HepG2 (cell line): ENCODE data around the gene PRR36. TPM values are rescaled to one million over a fixed set of nuclear protein-coding genes. Genes with fewer than 3 reads are reported as not detected.

Source experiments
- CBX1 ChIP-seq: IDR thresholded peaks from one replicate; pipeline ENCODE4 v1.6.1; 2016; ENCODE audit warnings: antibody characterized with exemption, low read depth
- HIVEP1 ChIP-seq: sonication (generic); formaldehyde crosslinking; IDR thresholded peaks from 2 replicates; pipeline ENCODE4 v1.4.0; 2020; ENCODE audit warnings: mild to moderate bottlenecking, missing genetic modification reagents
- HNF4G ChIP-seq, 2 experiments: sonication (generic) in 1 of 2; formaldehyde crosslinking in 1 of 2; IDR thresholded peaks; 2 replicates each; pipeline versions ENCODE4 v1.4.0 to v1.6.1; 2011 to 2020; ENCODE audit warnings: borderline replicate concordance in 2 of 2, low read depth in 2 of 2, mild to moderate bottlenecking in 2 of 2, low read length in 1 of 2, missing genetic modification reagents in 1 of 2, moderate library complexity in 1 of 2
- KAT2B ChIP-seq: fragments of 150-350 bp; IDR thresholded peaks from 2 replicates; pipeline ENCODE4 v1.6.1; 2014; ENCODE audit warnings: low read depth, low read length, borderline replicate concordance
- KLF9 ChIP-seq: IDR thresholded peaks from 2 replicates; pipeline ENCODE4 v1.6.1; 2016; ENCODE audit warnings: low read depth
- MEIS1 ChIP-seq: sonication (generic); formaldehyde crosslinking; IDR thresholded peaks from 2 replicates; pipeline ENCODE4 v1.9.0; 2021; ENCODE audit warnings: mild to moderate bottlenecking, missing genetic modification reagents, moderate library complexity, borderline replicate concordance
- MYC ChIP-seq: sonication (generic); formaldehyde crosslinking; IDR thresholded peaks from 2 replicates; pipeline ENCODE4 v1.9.0; 2021; ENCODE audit warnings: missing genetic modification reagents, borderline replicate concordance
- NR2C2 ChIP-seq: sonication (generic); formaldehyde crosslinking; IDR thresholded peaks from 2 replicates; pipeline ENCODE4 v1.4.0; 2020; ENCODE audit warnings: missing genetic modification reagents, mild to moderate bottlenecking, moderate library complexity, borderline replicate concordance
- RXRB ChIP-seq: IDR thresholded peaks from 2 replicates; pipeline ENCODE4 v1.6.1; 2016; ENCODE audit warnings: borderline replicate concordance, missing genetic modification reagents, missing compliant biosample characterization
- SRY ChIP-seq: sonication (generic); formaldehyde crosslinking; IDR thresholded peaks from 2 replicates; pipeline ENCODE4 v1.8.0; 2022; ENCODE audit warnings: mild to moderate bottlenecking, missing genetic modification reagents
- TGIF2 ChIP-seq: IDR thresholded peaks from 2 replicates; pipeline ENCODE4 v1.6.1; 2016; ENCODE audit warnings: control low read depth, missing compliant biosample characterization
- YEATS4 ChIP-seq: sonication (generic); formaldehyde crosslinking; IDR thresholded peaks from 2 replicates; pipeline ENCODE4 v1.4.0; 2020; ENCODE audit warnings: missing genetic modification reagents, borderline replicate concordance
- ZKSCAN8 ChIP-seq: IDR thresholded peaks from 2 replicates; pipeline ENCODE4 v1.6.1; 2016; ENCODE audit warnings: borderline replicate concordance, missing genetic modification reagents, missing compliant biosample characterization
- ZNF619 ChIP-seq: sonication (generic); formaldehyde crosslinking; IDR thresholded peaks from 2 replicates; pipeline ENCODE4 v1.4.0; 2020; ENCODE audit warnings: mild to moderate bottlenecking, missing genetic modification reagents
- polyA plus RNA-seq, 8 experiments: library from polyadenylated mRNA; depleted of rRNA in 3 of 8; stranded (reverse) in 7 of 8; unstranded in 1 of 8; fragments of >200 nt; fragmentation: Illumina TruSeq in 4 of 8; extraction: Trizol in 4 of 8; gene quantifications; 2 replicates each; pipeline versions ENCODE4 v1.2.1 to v1.2.3, GENCODE V29; 2011 to 2016; ENCODE audit warnings: low read depth in 4 of 8, missing spikeins in 1 of 8, mixed read lengths in 1 of 8; ENCODE audit not compliant: insufficient read depth in 1 of 8
- total RNA-seq, 5 experiments: library from RNA; depleted of rRNA; stranded (reverse); fragments of >200 nt; fragmentation: Illumina TruSeq; extraction: Trizol; gene quantifications; 2 replicates each; pipeline ENCODE4 v1.2.3, GENCODE V29; 2016; ENCODE audit warnings: low read depth in 1 of 5
- TF ChIP-seq, protein P1 (sequence below): sonication (generic); formaldehyde crosslinking; IDR thresholded peaks from 2 replicates; pipeline ENCODE4 v1.5.0; 2020; ENCODE audit warnings: mild to moderate bottlenecking, low read depth, missing genetic modification reagents, borderline replicate concordance

PRR36 gene
- total and polyA plus RNA-seq, 2 of the 13 experiments (the other 11 are each of a cell fraction or from before 2014, with no cell fraction given), result 0.07 to 0.17 TPM

DNA sequence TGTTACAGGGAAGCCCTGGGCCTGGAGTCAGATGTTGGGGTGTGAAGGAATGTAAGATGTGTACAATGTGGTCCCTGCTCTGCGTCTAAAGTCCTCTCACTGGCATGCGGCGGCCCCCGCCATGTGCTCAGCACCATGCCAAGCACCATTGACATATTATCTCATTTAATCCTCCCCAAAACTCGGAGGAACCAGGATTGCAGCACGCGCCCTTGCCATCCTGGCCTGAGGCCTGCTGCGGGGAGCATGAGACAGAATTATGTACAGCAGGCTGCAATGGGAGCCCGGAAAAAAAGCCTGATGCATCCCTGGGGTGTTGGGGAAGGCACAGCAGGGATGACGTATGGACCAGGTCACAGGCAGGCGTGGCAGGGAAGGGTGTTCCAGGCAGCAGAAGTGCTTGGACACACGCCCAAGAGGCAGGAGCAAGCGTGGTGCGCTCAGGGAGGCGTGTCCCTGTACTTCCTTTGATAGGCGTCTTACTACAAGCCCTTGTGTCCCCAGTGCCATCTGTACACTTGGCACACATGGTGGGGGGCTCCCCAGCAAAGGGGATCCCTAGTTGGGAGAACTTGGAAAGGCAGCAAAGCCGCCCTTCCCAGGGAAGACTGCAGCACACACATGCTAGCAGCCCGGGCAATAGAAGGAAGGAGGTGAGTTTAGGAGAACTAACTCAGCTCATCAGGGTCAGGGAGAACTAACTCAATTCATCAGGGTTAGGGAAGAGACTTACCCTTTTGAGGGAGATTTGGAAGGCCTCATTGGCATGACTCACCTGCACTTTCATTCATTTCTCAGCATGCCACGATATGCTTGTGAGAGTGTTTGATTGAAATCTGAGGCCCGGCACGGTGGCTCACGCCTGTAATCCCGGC, 40.7 kb downstream of the PRR36 start (continued):
- no peak for TF ChIP-seq HIVEP1
- 0 out of 2 replicates have a peak, but pooled peaks have one; percentile 45 for TF ChIP-seq SRY (CRISPR knock-in tag)
- no peak for TF ChIP-seq MEIS1
- no peak for TF ChIP-seq ZKSCAN8
- no peak; the same call in 1 of the 2 replicates for TF ChIP-seq RXRB
- TF ChIP-seq NR2C2 (CRISPR knock-in tag), result no peak
- TF ChIP-seq YEATS4 (CRISPR knock-in tag), result 0 out of 2 replicates have a peak, but pooled peaks have one; percentile 30
- TF ChIP-seq HNF4G (IDR thresholded peaks at IDR 0.05; ENCODE audit: borderline replicate concordance, low read depth, low read length), result peak; percentile 60; the same call in 1 of the 2 replicates
- 0 out of 2 replicates have a peak, but pooled peaks have one; percentile 22 for TF ChIP-seq HNF4G (CRISPR knock-in tag; IDR thresholded peaks at IDR 0.05; ENCODE audit: borderline replicate concordance, low read depth)
- no peak for TF ChIP-seq KAT2B
- TF ChIP-seq TGIF2 (CRISPR knock-in tag), result no peak
- TF ChIP-seq KLF9, result no peak
- TF ChIP-seq, protein P1, sequence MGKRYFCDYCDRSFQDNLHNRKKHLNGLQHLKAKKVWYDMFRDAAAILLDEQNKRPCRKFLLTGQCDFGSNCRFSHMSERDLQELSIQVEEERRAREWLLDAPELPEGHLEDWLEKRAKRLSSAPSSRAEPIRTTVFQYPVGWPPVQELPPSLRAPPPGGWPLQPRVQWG (CRISPR knock-in tag), result no peak
- TF ChIP-seq ZNF619 (CRISPR knock-in tag), result no peak
- TF ChIP-seq CBX1, result no peak
- peak; percentile 77; the same call in 1 of the 2 replicates for TF ChIP-seq MYC (CRISPR knock-in tag)
